ENCODE data around the gene MPP2. TPM values are rescaled to one million over a fixed set of nuclear protein-coding genes. Genes with fewer than 3 reads are reported as not detected.

MPP2 gene
- total RNA-seq, 4 donors from 2014 or later: 0.42 to 10.7 (median 3.7) TPM

- TF ChIP-seq POLR2A (IDR thresholded peaks at IDR 0.05) (no peak), CTCF (IDR thresholded peaks at IDR 0.05) (no peak)
- H3K4me3 ChIP-seq (ENCODE audit: low read depth, poor library complexity, severe bottlenecking): no peak overlapping the region
- DNase-seq (ENCODE audit: low spot score in 2 of 2): no peak
- intact Hi-C loops (cut with DNase I; ENCODE audit: low total_unique reads): loop anchor here (10.0 kb wide), 1 partner anchor 56 kb away; the partner anchor contains the start of gene CFAP97D1
- WGBS, 2 donors: 38 to 41% methylated on average over 4 of the region's 4 CpGs
Observed at GRCh38 chr17:43841282-43841681, 66.1 kb downstream of the MPP2 start.

DNA sequence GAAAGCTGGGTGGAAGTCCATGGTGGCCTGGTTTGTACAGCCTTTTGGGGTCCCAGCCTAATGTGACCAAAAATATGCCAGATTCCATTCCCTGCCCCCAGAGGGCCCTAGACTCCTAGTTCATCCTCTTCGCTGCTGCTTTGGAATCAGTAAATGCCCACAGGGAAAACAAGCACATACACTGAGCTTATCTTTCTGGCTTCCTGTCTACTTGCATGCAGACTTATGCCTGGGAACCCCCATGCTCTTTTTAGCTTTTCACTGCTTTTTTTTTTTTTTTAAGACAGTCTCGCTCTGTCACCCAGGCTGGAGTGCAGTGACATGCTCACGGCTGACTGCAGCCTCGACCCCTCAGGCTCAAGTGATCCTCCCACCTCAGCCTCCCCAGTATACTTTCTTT lies 66.5 kb downstream of the MPP2 start:
- 37 to 54% methylated on average over 4 of the region's 4 CpGs for WGBS, 2 donors
- no peak overlapping the region for H3K4me3 ChIP-seq (ENCODE audit: low read depth, poor library complexity, severe bottlenecking)
- intact Hi-C loops (cut with DNase I; ENCODE audit: low total_unique reads): loop anchor here (10.0 kb wide), 1 partner anchor 56 kb away; the partner anchor contains the start of gene CFAP97D1
- no peak for DNase-seq (ENCODE audit: low spot score in 2 of 2)
- TF ChIP-seq CTCF (IDR thresholded peaks at IDR 0.05): no peak
- TF ChIP-seq POLR2A (IDR thresholded peaks at IDR 0.05): no peak

DNA sequence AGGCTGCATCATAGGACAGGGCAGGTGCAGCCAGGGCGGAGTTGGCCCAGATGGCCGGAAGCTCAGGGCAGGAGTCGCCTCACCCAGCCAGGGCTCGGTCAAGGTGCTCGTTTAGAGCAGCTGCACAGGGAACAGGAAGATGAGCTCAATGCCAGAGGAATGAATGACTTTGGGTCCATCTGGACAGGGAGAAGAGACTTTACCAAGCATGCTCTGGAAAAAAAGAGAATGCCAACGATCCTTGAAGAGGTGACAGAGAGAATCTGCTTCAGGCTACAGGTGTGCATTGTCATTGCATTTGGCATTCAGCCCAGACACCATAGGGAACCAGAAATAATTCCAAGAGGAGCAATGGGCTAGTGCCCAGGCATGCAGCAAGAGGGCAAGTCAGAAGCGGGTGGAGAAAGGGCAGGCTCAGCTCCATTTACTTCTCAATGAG lies 67.6 kb downstream of the MPP2 start:
- intact Hi-C loops (cut with DNase I; ENCODE audit: low total_unique reads): loop anchor here (10.0 kb wide), 1 partner anchor 55 kb away; the partner anchor contains the start of gene CFAP97D1
- TF ChIP-seq POLR2A (IDR thresholded peaks at IDR 0.05): no peak
- TF ChIP-seq CTCF (IDR thresholded peaks at IDR 0.05): no peak
- 28 to 30% methylated on average over 7 of the region's 7 CpGs for WGBS, 2 donors
- no peak overlapping the region for H3K4me3 ChIP-seq (ENCODE audit: low read depth, poor library complexity, severe bottlenecking)
- DNase-seq (ENCODE audit: low spot score in 2 of 2): no peak

DNA sequence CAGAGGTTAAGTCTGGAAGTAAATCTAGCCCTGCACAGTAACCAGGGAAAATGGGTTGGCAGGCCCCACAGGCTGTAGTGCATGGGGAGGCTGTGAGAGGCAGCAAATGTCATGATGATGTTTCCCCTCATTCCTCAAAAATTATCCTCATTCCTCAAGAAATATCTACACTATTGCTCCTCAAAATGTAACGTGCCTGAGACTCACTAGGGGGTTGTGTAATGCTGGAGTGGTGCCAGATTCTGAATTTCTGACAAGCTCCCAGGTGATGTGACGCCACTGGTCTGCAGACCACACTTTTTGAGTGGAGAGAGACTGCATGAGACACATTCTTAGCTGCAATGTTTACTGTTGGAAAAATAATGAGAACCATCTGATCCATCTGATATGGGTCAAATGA lies 73.2 kb downstream of the MPP2 start:
- TF ChIP-seq POLR2A (IDR thresholded peaks at IDR 0.05): no peak
- TF ChIP-seq CTCF (IDR thresholded peaks at IDR 0.05): no peak
- WGBS, 2 donors: 46 to 57% methylated on average over 2 of the region's 2 CpGs
- intact Hi-C loops (cut with DNase I; ENCODE audit: low total_unique reads): no loop called here
- H3K4me3 ChIP-seq (ENCODE audit: low read depth, poor library complexity, severe bottlenecking): no peak overlapping the region
- peak in 1 of 2 donors; percentile 41 for DNase-seq (ENCODE audit: low spot score in 2 of 2)

DNA sequence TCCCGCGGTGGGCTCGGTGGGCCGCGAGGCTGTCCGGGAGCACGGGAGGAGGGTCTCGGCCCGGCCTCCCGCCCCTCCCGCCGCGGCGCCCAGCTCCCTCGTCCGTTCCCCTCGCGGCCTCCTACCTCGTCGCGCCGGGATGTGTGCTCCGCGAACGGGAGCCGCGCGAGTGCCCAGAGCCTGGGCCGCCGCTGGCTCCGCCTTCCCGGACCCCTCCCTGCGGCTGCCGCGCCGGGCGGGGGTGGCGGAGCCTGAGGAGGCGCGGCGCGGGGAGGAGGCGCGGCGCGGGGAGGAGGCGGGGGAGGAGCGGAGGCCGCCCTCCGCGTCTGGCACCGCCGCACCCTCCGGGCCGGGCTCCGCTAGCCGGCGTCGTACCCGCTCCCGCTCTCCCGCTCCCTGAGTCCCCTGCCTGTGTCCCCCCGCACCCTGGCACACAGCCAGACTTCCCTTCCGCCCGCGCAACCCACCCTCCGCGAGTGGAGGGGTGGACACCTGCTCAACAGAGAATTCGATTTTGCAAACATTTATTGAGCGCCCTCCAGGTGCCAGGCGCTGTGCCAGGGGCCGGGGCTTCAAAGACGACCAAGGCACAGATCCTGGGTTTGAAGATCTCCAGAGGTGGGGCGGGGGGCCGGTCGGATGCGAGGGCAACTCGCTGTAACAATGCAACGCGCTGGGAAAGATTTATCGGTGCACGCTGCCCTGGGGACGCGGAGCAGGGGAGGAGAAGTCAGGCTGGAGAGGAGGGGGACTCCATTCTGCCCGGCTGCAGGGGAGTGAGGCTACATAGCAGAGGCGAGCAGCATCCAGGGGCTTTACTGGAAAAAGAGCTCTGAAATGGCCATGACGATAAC lies 74.1 kb downstream of the MPP2 start, which contains the start of gene MPP3:
Gene MPP3, minus strand, starts transcription at position 171 of the 854 bp plus-strand sequence. CDS start 1,240 bp downstream, outside the sequence.
- 2% methylated on average over 44 to 57 of the region's 87 CpGs for WGBS, 2 donors
- peak in 1 of 2 donors; percentile 90 for DNase-seq (ENCODE audit: low spot score in 2 of 2)

More for the DNA sequence above, 74.1 kb downstream of the MPP2 start, which contains the start of gene MPP3:
- H3K4me3 ChIP-seq (ENCODE audit: low read depth, poor library complexity, severe bottlenecking): peak within 1 kb of the TSS; percentile 70
- no peak for TF ChIP-seq CTCF (IDR thresholded peaks at IDR 0.05)
- TF ChIP-seq POLR2A (IDR thresholded peaks at IDR 0.05): no peak
- intact Hi-C loops (cut with DNase I; ENCODE audit: low total_unique reads): no loop called here
